GM13977 (cell line): ENCODE measurements around the gene PPEF1.

Source experiments
- DNase-seq: peaks from one replicate; pipeline ENCODE4 v3.0.0; 2012; ENCODE audit warnings: low spot score
- CTCF ChIP-seq: IDR thresholded peaks from 2 replicates; pipeline ENCODE4 v1.5.1; 2012; ENCODE audit warnings: mild to moderate bottlenecking, control low read depth; ENCODE audit not compliant: insufficient read depth; ENCODE audit errors: extremely low read depth, missing control alignments
- in situ Hi-C: fragments of 300-500 bp; cut with MboI; formaldehyde crosslinking; loops from one replicate; pipeline ENCODE4 v1.12.0; 2022; ENCODE audit warnings: low sequenced_read_pairs, low pct_unique_long_range_greater_than_20kb, mixed read lengths, inconsistent platforms; ENCODE audit not compliant: unreplicated experiment

The PPEF1 gene

GRCh38 chrX:18793601-18794089, 86.2 kb downstream of the PPEF1 start:
- no peak for TF ChIP-seq CTCF
- in situ Hi-C loops: no loop called here
- no peak for DNase-seq

GRCh38 chrX:18797141-18797540, 89.7 kb downstream of the PPEF1 start:
- TF ChIP-seq CTCF: no peak
- no peak for DNase-seq
- in situ Hi-C loops: no loop called here

- in situ Hi-C loops: no loop called here
- DNase-seq: no peak
- no peak for TF ChIP-seq CTCF
Measured at GRCh38 chrX:18799911-18800310, 92.5 kb downstream of the PPEF1 start.

- DNase-seq: no peak
- TF ChIP-seq CTCF: no peak
- in situ Hi-C loops: no loop called here
Measured at GRCh38 chrX:18809641-18810040, 102.2 kb downstream of the PPEF1 start.

- in situ Hi-C loops: no loop called here
- no peak for DNase-seq
- TF ChIP-seq CTCF: no peak
Measured at GRCh38 chrX:18810416-18810815, 103.0 kb downstream of the PPEF1 start.

- in situ Hi-C loops: no loop called here
- no peak for DNase-seq
- no peak for TF ChIP-seq CTCF
Measured at GRCh38 chrX:18825375-18825774, 117.9 kb downstream of the PPEF1 start.
